GM18868 (cell line): ENCODE data around the gene C19orf47.

ENCODE experiments used
- ATAC-seq: cut with Tn5 transposase; IDR thresholded peaks from one replicate; pipeline ENCODE4 v1.9.1; 2021; ENCODE audit warnings: mild to moderate bottlenecking, moderate library complexity; ENCODE audit not compliant: unreplicated experiment

Gene C19orf47

DNA sequence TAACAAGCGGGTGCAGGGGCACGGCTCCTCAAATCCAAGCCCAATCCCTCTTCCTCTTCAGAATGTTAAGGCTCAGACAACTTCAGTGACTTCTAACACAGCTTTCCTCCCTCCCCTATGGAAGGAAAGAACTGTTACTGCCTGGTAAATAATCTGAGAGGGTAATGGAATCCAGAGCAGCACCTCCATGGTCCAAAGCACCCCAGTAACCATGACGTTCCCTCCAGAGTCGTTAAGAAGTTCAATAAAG lies 64.0 kb downstream of the C19orf47 start:
- no peak for ATAC-seq

DNA sequence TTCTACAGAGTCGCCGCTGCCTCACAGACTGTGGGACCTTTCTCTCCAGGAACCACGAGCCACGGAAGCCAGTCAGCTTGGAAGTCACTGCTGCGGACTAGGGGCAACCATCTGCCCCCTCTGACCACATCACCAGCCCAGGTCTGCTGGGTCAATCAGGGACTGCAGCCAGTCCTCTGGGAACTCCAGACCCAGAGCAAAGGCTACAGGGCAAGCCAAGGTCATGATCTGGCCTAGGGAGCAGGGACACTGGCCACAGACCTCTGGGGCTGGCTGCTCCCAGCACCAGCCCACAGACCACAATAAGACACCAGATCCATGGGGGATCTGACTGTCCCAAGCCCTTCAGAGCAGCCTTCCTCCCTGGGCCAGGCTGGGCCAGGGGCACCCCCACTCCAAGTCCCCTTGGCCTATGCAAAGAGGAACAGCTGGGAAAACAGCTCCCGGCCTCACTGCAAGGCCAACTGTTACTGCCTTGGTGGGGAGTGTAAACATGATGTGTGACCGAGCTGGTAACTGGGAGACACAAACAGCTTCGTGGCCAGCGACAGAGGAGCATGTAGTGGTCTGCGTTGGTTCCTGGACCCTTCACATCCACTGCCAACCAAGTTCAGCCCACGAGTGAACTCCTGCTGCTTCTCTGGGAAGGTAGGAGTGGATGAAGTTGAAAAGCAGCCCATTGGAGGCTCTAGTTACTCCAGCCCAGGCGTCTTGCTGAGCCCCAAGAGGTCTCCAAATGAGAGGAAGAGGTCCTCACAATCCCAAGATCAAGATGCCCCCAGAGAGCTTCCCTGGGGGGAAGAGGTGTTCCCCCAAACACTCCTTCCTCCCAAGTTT lies 64.6 kb downstream of the C19orf47 start:
- ATAC-seq = no peak

DNA sequence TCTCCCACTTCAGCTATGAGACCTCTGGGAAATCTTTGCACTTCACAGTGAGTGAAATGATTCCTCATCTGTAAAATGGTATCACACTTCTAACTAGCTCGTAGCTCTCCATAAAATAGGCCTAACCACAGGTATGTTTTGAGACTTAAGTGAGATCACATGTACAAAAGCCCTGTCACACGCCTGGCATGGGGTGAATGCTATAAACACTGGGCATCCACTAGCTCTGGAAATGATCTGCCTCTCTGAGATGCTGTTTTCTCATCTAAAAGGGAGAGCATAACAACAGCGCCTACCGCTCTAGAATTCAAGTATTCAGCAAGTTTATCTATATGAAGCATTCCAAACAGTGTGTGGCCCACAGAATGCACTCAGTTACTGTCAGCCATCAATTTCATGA lies 65.3 kb downstream of the C19orf47 start:
- no peak for ATAC-seq

DNA sequence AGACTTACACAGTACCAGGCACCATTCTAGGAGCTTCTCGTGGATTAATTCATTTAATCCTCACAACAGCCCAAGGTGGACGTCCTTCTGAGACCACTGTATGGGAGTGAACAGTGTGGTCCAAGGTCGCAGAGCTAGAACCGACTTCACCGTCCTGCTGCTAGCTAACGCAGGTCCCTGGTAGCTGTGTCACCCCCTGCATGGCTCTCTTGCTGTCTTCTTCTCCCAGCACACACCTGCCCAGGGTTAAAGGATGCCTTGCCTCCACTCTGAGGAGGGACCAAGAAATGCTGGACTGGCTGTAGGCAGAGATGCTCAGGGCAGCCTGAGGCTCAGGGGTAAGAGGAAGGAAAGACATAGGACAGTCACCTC lies 66.0 kb downstream of the C19orf47 start:
- no peak for ATAC-seq

DNA sequence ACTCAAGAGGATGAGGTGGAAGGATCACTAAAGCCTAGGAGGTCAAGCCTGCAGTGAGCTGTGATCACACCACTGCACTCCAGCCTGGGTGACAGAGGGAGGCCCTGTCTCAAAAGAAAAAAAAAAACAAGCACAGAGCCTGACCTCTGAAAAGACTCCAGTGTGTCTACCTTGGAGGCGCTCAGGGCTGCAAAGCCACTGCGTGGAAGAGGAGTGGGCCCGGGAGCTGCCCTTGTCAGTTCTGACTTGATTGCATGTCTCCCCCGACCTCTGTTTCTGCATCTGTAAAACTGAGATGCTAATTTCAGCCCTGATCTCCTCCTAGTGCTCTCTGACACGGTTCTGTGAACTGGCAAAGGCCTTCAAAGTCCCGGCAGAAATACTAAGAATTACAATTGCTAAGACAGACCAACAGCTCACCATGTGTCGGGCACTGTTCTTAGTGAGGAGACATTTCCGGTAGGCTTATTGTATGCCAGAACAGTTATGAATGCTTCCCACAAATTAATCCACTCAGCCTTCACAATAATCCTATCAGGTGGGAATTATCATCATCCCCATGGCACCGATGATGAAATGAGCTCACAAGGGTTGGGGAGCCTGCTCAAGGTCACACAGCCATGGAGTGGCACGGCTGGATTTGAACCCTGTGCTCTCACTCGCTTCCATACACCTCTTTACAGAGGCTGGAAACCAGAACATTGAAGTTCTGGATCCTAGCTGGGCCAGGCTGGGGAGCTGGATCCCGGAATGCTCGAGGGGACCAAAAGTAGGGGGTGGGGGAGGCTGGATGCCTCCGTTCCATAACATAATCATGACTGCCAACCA lies 66.6 kb downstream of the C19orf47 start:
- ATAC-seq = no peak

DNA sequence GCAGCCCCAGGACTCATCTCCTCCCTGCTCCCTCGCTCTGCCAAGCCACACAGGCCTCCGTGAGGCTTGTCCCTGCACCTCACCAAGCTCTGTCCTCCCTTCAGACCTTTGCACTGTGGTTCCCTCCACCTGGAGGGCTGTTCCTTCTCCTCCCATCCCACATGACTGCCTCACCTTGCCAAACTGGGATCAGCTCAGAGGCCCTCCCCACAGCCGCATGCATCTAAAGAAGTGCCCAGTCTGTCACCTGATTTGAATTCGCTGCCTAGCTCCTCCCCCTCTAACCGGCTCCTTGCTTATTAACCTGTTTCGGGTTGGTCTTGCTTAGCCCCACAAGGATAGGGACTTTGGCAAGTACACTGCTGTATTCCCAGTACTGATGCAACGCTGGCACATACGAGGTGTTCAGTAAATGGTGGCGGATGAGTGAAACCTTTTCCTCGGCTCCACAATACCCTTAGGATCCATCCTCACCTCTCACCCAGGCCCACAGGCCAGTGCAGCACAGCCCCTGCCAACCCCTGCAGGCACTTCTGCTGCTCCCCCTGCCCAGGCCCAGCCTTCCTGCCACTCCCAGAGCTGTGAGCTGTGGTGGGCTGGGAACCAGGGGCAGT lies 67.5 kb downstream of the C19orf47 start:
- ATAC-seq = no peak

DNA sequence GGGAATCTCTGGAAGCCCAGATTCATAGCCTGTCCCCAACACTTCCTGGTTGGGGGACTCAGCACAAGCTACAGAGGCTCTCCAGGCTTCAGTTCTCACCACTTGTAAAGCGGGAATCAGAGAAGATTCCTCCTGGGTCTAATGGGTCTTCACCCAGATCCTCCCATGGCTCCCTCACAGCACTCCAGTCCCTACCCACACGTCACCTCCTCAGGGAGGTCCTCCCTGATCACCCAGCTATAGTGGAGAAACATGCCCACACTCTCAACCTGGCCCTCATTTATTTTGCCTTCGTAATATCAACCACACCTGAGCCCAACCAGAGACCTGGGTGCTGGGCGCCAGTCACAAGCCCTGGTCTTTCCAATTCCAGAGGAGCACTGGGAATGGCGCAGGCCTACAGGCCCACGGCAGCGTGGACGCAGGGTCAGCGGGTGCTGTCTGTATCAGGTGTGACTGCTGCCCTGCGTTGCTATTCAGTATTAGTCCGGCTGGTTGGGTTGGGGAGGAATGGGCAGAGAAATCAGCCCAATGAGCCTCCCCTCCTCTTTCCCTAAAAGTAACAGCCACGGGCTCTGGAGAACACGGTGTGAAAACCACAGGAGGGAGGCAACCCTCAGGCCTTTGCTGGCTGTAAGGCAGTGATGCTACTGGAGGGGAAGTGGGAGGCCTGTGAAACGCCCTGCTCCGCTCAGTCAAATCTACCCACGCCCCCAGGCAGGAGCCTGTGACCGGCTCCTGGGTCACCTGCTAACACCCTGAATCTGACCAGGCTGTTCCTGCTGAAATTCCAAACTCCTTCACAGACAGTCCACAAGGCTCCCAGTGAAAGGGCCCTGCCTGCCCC lies 68.2 kb downstream of the C19orf47 start:
- no peak for ATAC-seq

DNA sequence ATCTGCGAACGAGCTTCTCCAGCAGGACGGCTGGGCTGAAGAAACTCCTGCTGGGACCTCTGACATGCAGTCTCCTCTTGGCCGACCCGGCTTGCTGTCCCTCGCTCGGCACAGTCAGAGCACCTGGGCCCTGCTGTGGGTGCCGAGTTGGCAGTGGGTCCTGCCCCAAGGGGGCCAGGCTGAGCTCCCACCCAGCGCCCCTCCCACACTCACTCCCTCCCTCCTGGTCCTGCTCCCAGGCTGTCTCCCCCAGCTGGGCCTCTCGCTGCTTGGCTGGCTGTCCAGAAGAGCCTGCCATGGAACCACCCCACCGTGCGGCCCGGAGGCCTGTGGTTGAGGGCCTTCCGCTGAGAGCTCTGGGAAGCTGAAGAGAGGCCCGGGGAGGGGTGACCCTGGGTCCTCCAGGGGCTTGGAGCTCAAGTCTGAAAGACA lies 69.1 kb downstream of the C19orf47 start:
- ATAC-seq = no peak

DNA sequence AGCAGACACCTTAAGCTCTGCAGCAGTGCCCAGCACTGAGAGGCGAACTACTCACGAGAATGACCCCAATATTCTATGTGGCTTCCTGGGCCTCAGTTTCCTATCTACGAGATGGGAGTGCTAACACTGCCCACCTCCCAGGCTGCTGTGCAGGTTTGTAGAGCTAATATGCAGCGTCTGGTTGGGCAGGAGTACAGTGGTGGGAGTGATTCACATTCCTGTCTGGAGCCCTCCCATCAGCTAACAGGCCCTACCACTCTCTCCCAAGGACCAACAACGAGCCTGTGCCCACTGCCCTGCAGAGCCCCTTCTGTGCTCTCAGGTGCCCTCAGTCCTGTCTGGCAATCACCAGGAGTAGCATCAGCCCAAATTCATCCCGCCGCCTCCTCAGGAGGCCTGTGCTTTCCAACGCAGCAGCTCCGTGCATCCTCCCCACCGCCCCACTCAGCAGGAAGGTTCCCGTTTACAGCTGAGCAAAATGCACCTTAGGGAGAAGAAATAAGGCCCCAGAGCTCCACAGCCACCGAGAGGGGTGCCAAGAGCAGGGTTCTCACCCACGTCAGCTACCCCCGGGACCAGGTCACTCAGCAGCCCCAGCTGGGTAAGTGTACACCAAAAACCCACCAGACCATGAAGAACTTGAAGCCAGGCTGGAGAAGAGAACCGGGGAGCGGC lies 69.7 kb downstream of the C19orf47 start:
- ATAC-seq = no peak

DNA sequence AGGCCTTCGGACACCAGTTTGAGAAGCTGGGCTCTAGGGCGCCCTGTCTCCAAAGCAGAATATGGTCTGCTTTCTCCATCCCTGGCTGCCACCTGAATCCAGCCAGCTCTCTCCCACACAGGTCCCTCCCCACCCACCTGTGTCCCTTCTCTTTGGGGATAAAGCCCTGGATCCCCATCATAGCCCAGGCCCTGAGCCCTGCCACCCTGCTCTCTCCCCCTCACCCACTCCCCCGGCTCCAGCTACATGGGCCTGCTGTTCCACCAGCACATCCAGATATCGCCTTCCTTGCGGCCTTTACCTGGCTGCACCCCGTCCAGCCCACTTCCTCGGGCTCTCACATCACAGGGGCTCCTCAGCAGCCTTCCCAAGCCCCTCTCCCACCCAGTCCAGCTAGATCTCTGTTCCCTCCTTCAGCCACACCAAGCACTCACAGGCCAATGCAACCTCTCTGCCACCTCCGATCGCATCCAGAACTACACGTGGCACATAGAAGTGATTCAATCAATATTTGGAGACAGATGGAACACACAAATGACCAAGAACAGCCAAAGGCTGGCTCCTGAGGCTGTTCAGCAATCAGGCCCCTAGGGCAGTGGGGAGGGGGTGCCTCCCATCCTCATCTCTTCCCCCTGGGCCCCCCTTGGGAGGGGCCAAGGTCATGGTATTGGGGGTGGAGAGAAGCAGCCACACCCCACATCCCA lies 70.7 kb downstream of the C19orf47 start:
- no peak for ATAC-seq

DNA sequence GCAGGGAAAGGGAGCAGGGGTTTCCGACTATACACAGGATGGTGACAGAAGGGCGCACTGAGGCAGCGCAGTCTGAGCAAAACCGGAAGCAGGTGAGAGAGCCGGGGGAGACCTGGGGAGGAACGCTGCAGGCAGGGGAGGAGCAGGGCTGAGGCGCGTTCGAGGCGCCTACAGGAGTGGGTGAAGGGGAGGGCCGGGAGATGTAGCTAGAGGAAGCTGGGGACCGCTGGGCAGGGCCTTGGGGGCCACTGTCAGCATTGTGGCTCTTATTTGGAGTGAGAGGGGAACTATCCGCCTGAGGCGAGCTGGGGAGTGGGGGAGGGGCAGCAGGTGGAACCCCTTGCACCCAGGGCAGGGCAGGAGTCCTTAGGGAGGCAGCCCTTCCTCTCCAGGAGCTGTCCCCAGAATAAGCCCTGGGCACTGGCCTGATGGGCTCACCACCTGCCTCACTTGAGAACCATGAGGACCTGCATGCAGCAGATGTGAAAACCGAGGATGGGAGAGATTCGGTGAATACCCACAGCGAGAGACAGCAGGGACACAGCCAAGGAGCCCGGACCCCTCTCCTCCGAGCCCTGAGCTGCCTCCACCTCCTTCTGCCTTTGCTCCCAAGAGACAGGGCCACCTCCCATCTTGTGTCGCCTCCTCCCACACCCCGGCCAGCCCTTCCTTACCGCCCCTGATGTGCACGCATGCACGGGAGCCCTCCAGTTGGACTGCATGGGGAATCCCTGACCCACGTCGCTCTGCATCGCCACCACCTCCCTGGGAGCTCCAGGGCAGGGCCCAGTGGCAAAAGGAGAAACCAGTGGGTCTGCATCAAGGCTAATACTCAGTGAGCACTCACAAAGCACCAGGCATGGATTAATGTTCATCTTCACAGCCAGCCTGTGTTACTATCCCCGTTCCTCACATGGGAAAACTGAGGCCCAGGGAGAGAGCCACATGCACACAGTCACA lies 73.3 kb downstream of the C19orf47 start:
- no peak for ATAC-seq

DNA sequence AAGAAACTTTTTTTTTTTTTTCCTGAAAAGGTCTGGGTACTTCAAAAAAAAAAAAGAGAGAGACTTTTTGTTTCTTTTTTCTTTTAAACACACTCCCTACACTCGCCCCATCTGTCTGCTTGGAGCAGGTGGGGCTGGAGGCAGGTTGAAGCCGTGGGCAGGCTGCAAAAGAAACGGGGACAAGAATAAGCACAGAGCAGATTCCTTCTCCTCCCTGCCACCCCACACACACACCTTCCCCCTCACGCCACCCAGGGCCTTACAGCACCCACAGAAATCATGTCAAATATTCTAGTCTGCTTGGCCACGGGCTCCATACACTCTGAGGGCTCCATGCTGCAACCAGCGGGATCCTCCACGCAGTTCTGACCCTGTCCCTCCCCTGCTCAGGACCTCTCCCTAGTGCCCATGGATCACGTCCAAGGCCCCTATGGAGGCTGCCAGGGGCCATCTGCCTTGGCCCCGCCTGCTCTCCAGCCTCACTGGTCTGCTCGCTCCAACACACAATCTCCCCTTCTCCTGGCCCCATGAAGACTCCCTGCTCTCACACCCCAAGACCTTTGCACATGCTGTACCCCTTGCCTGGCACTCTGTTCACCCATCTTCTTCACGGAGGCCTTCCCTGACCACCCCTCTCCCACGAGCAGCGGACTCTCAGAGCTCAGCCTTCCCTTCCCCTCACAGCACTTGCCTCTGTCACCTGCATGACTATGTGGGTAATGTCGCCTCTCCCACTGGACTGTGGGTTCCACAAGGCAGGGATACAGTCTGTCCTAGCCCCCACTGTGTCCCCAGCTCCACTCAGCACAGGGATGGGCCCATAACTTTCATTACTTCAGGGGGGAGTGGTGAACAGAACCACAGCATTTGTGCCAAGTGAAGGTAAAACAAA lies 74.5 kb downstream of the C19orf47 start:
- ATAC-seq = no peak

DNA sequence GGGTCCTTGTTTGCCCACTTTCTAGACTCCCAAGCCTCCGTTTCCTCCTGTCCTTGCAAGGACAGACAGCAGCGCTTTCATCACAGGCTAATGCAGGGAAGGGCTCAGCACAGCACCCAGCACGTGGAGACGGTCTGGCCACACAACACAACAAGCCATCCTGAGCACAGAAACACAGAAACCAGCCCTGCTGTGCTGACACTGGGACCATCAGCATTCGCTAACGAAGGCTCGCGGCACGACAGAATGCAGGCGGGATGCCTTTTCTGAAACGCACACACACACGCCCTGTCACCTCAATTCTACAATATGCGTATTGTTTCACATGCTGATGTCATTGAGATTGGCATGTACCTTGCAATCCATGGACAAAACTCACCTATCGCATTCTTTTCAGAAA lies 75.9 kb downstream of the C19orf47 start:
- no peak for ATAC-seq

DNA sequence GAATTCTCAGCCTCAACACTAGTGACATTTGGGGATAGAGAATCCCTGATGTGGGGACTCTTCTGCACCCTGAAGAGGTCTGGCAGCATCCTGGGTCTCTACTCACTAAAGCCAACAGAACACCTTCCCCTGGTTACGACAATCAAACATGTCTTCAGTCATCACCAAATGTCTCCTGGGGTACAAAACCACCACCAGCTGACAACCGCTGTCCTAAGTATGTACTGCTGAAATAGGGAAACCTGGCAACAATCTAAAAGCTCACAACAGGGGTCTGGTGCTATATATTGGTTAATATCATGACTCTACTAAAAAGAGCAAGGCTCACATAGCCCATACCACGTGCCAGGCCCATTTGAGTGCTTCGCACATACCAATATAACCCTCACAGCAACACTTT lies 76.5 kb downstream of the C19orf47 start:
- no peak for ATAC-seq

DNA sequence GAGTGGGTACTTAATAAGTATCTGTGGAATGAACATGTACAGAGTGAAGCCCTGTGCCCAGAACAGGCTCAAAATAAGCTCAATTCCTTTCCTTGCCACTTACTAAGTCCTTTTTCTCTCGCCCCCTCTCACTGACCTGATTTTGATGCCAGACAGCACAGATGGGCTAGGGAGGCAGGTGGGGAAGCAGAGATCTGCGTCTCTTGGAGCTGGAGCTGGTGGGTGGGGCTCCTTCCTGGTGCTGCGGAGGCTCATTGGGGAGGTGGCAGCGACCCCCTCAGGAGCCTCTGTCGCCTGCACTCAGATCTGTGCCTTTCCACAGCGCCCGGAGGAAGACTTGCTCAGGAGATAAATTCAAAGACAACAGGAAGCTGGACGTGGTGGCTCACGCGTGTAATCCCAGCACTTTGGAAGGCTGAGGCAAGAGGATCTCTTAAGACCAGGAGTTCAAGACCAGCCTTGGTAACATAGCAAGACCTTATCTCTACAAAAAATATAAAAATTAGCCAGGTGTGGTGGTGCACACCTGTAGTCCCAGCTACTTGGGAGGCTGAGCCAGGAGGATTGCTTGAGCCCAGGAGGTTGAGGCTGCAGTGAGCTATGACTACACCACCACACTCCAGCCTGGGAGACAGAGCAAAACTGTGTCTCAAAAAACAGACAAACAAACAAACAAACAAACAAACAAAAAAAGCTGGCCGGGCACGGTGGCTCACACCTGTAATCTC lies 77.7 kb downstream of the C19orf47 start:
- ATAC-seq = no peak
